HG03558 (cell line): ENCODE measurements around the gene COX7B2.

ENCODE experiments used
- ATAC-seq: cut with Tn5 transposase; IDR thresholded peaks from one replicate; pipeline ENCODE4 v1.9.1; 2021; ENCODE audit warnings: moderate number of reproducible peaks; ENCODE audit not compliant: unreplicated experiment; ENCODE audit errors: extremely low read depth

COX7B2 gene

DNA sequence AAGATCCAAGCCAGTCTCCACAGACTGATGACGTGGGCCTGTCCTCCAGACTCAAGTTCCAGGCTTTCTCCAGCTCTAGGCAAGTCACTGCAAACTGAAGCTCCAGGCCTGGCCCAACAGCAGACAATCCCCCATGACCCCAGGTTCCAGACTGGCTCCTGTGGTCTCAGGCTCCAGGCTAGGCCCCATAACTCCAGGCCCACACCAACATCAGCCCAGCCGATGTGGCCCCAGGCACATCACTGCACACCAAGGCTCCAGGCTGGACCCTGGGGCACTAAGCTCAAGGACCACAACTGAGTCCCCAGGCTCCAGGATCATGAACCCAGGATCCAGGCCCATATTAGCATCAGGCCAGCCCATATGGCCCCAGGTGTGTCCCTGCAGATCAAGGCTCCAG lies 143.6 kb downstream of the COX7B2 start:
- ATAC-seq = no peak

DNA sequence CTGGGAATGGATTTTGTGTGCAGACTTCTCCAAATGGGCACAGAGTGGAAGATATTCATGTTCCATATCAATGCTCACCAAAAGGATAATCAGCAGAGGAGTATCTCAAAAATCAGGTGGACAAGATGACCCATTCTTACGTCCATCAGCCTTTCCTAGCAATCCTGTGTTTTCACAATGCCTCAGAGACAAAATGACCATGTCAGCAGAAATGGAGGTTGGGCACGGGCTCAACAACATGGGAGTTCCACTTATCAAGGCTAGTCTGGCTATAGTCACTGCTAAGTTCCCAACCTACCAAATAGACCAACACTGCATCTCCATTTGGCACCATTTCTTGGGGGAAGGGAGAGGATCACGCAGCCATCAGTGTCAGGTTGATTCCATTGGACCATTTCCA lies 179.0 kb downstream of the COX7B2 start:
- ATAC-seq = no peak

DNA sequence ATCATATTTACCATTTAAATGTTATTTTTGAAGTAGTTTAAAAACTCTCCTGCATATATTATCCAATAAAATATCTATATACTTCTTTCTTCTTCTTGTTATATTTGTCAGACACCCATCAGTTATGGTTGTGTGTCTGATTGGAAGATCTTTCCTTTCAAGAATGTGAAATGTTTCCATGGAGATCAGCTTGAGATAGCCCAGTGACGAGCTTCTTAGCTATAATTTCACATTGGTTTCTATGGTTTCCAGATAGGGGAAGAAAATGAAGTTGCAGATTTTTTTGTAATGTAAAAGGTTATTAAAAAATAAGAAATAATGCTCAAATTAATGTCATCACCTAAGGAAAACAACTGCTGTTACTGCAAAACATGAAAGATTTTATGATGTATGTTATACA lies 189.0 kb downstream of the COX7B2 start:
- no peak for ATAC-seq

DNA sequence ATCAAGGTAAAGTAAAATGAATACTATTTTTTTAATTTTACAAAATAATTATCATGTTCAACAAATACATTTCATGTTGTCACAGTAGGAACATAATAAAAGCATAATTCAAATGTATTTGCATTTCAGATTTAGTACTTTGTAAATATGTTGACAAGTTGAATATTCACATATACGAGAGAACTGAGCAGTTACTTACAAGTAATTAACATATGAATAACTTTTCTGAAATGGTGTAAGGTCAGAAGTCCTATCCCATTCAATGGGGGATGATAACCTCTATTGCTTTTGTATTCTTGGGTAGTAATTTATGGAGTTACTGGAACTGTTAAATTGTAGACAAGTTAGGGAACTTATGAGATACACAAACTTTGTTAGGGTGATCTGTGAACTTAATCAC lies 191.1 kb downstream of the COX7B2 start:
- no peak for ATAC-seq

DNA sequence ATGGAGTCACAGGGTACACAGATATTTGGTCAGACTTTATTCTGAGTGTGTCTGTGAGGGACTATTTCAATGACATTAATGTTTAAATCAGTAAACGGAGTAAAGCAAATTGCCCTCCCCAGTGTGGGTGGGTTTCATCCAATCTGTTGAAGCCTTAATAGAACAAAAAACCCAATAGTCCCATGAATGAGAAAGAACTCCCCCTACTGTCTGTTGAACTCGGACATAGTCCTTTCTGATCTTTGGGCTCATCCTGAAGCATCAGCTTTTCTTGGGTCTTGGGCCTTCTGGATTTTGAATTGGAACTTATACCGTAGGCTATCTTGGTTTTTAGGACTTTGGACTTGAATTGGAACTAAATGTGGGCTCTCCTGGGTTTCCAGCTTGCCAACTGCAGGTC lies 193.6 kb downstream of the COX7B2 start:
- no peak for ATAC-seq

DNA sequence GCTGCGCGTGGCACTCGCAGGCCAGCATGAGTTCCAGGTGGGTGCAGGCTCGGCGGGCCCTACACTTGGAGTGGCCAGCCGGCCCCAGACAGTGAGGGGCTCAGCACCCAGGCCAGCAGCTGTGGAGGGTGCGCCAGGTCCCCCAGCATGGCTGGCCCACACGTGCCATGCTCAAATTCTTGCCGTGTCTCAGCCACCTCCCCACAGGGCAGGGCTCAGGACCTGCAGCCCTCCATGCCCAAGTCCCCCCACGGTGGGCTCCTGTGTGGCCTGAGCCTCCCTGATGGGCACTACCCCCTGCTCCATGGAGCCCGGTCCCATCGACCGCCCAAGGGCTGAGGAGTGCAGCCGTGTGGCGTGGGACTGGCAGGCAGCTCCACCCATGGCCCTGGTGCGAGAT lies 210.2 kb downstream of the COX7B2 start:
- no peak for ATAC-seq
